GM06990 (cell line): ENCODE results near the gene APAF1.

Experiments used
- DNase-seq: peaks from one replicate; pipeline ENCODE4 v3.0.0-alpha.2; 2011; ENCODE audit not compliant: insufficient read length; ENCODE audit errors: extremely low read depth
- H3K27me3 ChIP-seq: replicated peaks from 2 replicates; pipeline ENCODE4 v1.6.0; 2011; ENCODE audit warnings: low read length; ENCODE audit not compliant: control insufficient read depth, insufficient read depth
- H3K36me3 ChIP-seq: 2 replicates; pipeline ENCODE4 v1.5.1; 2011; ENCODE audit warnings: low read length; ENCODE audit not compliant: control insufficient read depth, insufficient read depth
- H3K4me3 ChIP-seq: replicated peaks from 2 replicates; pipeline ENCODE4 v1.5.1; 2011; ENCODE audit warnings: low read depth, mild to moderate bottlenecking, control low read depth, low read length
- CTCF ChIP-seq: IDR thresholded peaks from 2 replicates; pipeline ENCODE4 v1.5.1; 2011; ENCODE audit warnings: low read length, control low read depth, mild to moderate bottlenecking, inconsistent platforms; ENCODE audit not compliant: insufficient read depth, poor library complexity, severe bottlenecking

The APAF1 gene

GRCh38 chr12:98744680-98745079, 99.6 kb downstream of the APAF1 start:
- H3K27me3 ChIP-seq = no peaks in the 10 kb centered on the region
- TF ChIP-seq CTCF = no peak
- no peak for DNase-seq
- no peak overlapping the region for H3K4me3 ChIP-seq
- no peaks in the 10 kb centered on the region for H3K36me3 ChIP-seq

- Histone ChIP-seq H3K4me3 (peak overlapping the region; percentile 58), H3K27me3 (no peaks in the 10 kb centered on the region), H3K36me3 (no peaks in the 10 kb centered on the region)
- no peak for TF ChIP-seq CTCF
- DNase-seq = peak; percentile 34
These were observed 100.7 kb downstream of the APAF1 start for GRCh38 chr12:98745578-98746391.

GRCh38 chr12:98748463-98748862, 103.4 kb downstream of the APAF1 start:
- no peak for TF ChIP-seq CTCF
- H3K27me3 ChIP-seq = no peaks in the 10 kb centered on the region
- H3K4me3 ChIP-seq = no peak overlapping the region
- H3K36me3 ChIP-seq = no peaks in the 10 kb centered on the region
- DNase-seq = no peak

GRCh38 chr12:98750511-98750910, 105.4 kb downstream of the APAF1 start:
- Histone ChIP-seq H3K36me3 (no peaks in the 10 kb centered on the region), H3K4me3 (no peak overlapping the region), H3K27me3 (no peaks in the 10 kb centered on the region)
- no peak for DNase-seq
- no peak for TF ChIP-seq CTCF

- TF ChIP-seq CTCF = no peak
- DNase-seq = no peak
- no peaks in the 10 kb centered on the region for H3K27me3 ChIP-seq
- H3K4me3 ChIP-seq = no peak overlapping the region
- H3K36me3 ChIP-seq = no peaks in the 10 kb centered on the region
These were observed 106.6 kb downstream of the APAF1 start for GRCh38 chr12:98751580-98752115.
